Measurements from ENCODE around the gene ALDH1A2.
"Not testable (repeated sequence)": the region's sequence is repeated elsewhere in the genome, so short reads cannot be mapped to it uniquely, and the experiment has no call there.

Gene ALDH1A2

DNA sequence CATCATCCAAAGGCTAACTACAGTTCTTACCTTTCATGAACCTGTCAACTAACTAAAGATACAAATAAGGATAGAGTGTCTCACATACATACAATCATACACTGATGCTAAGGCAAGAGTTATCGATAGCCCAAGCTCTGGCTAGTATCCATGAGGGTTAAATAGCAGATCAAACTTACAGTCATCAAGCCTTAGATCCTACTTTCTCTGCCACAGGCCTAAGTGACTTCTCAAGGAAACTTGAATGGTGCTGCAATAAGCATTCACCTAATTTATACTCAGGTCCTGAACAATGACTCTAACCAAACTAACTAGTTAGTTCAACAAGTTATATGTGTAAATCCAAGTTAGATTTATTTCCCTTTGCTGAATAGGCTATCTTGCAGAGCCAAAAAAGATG lies 51.0 kb downstream of the ALDH1A2 start:
- Histone ChIP-seq H3K27me3 (ENCODE audit: control insufficient read depth, insufficient read depth, low read length) (no peaks in the 10 kb centered on the region), H3K4me3 (ENCODE audit: low read length) (no peak overlapping the region), H3K27ac (ENCODE audit: low read length) (no peak overlapping the region), H3K9ac (ENCODE audit: low read length) (no peak overlapping the region), H3K36me3 (ENCODE audit: control insufficient read depth, low read depth, low read length) (no peaks in the 10 kb centered on the region), H3K9me3 (ENCODE audit: control insufficient read depth, low read depth, low read length) (no peaks in the 10 kb centered on the region), H3K4me1 (ENCODE audit: control insufficient read depth, low read depth, low read length) (peaks cover 9% of the 10 kb centered on the region)

DNA sequence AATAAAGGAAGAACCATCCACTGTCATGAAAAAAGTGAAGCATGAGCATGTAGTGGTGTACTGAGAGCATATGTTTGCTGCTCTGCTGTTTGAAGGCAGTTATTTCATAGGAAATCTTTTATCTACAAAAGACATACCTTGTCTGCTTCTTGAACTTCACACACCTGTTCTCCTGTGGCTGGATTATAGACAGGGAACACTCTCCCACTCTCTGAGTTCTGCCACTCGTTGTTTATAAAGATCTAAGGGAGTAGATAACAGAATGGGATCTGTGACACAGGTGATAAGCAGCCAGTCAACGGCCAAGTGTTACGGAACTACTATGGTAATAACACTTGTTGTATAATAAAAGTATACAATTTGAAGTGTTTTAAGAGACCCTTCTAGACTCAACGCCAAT lies 51.5 kb downstream of the ALDH1A2 start:
- no peak overlapping the region for H3K4me3 ChIP-seq (ENCODE audit: low read length)
- H3K27ac ChIP-seq (ENCODE audit: low read length): no peak overlapping the region
- no peaks in the 10 kb centered on the region for H3K36me3 ChIP-seq (ENCODE audit: control insufficient read depth, low read depth, low read length)
- H3K4me1 ChIP-seq (ENCODE audit: control insufficient read depth, low read depth, low read length): peaks cover 9% of the 10 kb centered on the region
- H3K9ac ChIP-seq (ENCODE audit: low read length): no peak overlapping the region
- no peaks in the 10 kb centered on the region for H3K27me3 ChIP-seq (ENCODE audit: control insufficient read depth, insufficient read depth, low read length)
- no peaks in the 10 kb centered on the region for H3K9me3 ChIP-seq (ENCODE audit: control insufficient read depth, low read depth, low read length)

DNA sequence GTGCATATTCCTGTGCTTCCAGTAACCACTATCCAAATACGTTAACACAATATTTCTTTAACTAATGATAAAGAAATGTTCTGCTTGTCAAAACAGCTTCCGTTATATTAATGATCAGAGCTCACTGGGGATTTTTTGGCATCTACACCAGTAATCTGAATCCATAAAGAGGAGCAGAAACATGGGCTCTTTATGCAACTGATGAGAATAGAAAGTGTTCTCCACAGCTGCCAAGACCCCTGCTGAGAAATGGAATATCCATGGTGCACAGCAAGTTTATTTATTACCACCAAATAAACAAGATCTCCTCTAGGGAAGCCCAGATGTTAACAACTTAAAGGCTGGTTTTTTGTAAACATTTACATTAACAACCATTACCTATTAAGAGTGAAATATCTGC lies 54.5 kb downstream of the ALDH1A2 start:
- H3K36me3 ChIP-seq (ENCODE audit: control insufficient read depth, low read depth, low read length): no peaks in the 10 kb centered on the region
- no peaks in the 10 kb centered on the region for H3K9me3 ChIP-seq (ENCODE audit: control insufficient read depth, low read depth, low read length)
- H3K9ac ChIP-seq (ENCODE audit: low read length): no peak overlapping the region
- no peak overlapping the region for H3K4me3 ChIP-seq (ENCODE audit: low read length)
- H3K27ac ChIP-seq (ENCODE audit: low read length): no peak overlapping the region
- no peaks in the 10 kb centered on the region for H3K27me3 ChIP-seq (ENCODE audit: control insufficient read depth, insufficient read depth, low read length)
- H3K4me1 ChIP-seq (ENCODE audit: control insufficient read depth, low read depth, low read length): peaks cover 9% of the 10 kb centered on the region

DNA sequence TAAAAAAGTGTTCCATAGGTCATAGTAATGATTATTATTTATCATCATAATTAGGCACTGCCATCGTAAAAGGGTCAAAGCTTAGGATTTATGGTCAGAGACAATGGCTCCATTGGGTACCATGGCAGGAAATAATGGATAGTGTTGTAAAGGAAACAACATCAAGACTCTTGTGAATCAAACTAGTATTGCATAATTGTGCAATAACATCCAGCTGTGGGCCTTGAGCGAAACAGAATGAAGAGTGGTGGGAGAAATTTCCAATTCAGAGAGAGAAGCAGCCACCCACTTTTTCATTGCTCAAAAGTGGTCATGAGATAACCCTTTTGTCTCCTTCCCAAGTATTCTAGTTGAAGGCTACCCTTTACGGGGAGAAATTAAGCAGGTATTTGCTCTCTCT lies 61.7 kb downstream of the ALDH1A2 start:
- Histone ChIP-seq H3K27me3 (ENCODE audit: control insufficient read depth, insufficient read depth, low read length) (no peaks in the 10 kb centered on the region), H3K9me3 (ENCODE audit: control insufficient read depth, low read depth, low read length) (no peaks in the 10 kb centered on the region), H3K9ac (ENCODE audit: low read length) (no peak overlapping the region), H3K4me3 (ENCODE audit: low read length) (no peak overlapping the region), H3K27ac (ENCODE audit: low read length) (no peak overlapping the region), H3K4me1 (ENCODE audit: control insufficient read depth, low read depth, low read length) (no peaks in the 10 kb centered on the region), H3K36me3 (ENCODE audit: control insufficient read depth, low read depth, low read length) (no peaks in the 10 kb centered on the region)

DNA sequence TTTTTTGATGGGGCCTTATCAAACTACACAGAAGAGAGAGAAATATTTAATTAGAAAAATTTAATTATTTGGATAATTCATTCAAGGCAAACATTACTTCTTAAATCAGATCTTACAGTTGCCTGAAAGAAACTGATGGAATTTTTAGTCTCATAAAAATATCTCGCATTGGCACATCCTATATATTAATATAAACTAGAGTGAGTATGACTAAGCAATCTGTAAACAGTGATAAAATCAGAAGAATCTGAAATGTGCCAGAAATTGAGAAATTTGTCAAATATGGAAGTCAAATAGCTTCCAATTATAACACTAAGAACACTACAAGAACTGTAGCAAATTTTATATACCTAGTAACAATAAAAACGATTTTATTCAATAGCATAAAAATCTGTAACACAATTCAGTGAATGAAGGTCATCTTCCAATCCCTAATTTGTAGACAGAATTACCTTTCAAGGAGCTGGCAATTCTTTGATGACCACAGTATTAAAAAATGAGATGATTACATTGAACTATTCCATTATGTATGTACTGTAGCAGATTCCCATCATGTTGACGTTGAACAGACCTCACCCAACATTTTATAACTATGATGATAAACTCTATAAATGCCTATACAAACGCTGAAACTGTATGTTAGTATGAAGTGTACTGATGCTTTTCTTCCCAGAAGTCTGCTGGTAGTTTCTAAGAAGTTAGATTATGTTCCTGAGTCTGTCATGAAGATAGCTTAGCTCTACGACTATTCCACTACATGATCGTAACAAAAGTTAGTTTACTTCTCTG lies 63.0 kb downstream of the ALDH1A2 start:
- Histone ChIP-seq H3K27me3 (ENCODE audit: control insufficient read depth, insufficient read depth, low read length) (no peaks in the 10 kb centered on the region), H3K9ac (ENCODE audit: low read length) (no peak overlapping the region), H3K4me1 (ENCODE audit: control insufficient read depth, low read depth, low read length) (no peaks in the 10 kb centered on the region), H3K36me3 (ENCODE audit: control insufficient read depth, low read depth, low read length) (no peaks in the 10 kb centered on the region), H3K27ac (ENCODE audit: low read length) (no peak overlapping the region), H3K4me3 (ENCODE audit: low read length) (no peak overlapping the region), H3K9me3 (ENCODE audit: control insufficient read depth, low read depth, low read length) (no peaks in the 10 kb centered on the region)

DNA sequence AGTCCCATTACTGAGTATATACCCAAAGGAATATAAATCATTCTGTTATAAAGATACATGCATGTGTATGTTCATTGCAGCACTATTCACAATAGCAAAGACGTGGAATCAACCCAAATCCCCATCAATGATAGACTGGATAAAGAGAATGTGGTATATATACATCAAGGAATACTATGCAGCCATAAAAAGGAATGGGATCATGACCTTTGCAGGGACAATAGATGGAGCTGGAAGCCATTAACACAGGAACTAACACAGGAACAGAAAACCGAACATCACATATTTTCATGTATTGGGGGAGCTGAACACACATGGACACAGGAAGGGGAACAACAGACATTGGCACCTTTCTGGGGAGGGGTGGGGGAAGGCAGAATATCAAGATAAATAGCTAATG lies 65.8 kb downstream of the ALDH1A2 start:
- H3K9me3 ChIP-seq (ENCODE audit: control insufficient read depth, low read depth, low read length); H3K9ac ChIP-seq (ENCODE audit: low read length); H3K27me3 ChIP-seq (ENCODE audit: control insufficient read depth, insufficient read depth, low read length); H3K27ac ChIP-seq (ENCODE audit: low read length); H3K36me3 ChIP-seq (ENCODE audit: control insufficient read depth, low read depth, low read length); H3K4me1 ChIP-seq (ENCODE audit: control insufficient read depth, low read depth, low read length); H3K4me3 ChIP-seq (ENCODE audit: low read length): not testable (repeated sequence)

DNA sequence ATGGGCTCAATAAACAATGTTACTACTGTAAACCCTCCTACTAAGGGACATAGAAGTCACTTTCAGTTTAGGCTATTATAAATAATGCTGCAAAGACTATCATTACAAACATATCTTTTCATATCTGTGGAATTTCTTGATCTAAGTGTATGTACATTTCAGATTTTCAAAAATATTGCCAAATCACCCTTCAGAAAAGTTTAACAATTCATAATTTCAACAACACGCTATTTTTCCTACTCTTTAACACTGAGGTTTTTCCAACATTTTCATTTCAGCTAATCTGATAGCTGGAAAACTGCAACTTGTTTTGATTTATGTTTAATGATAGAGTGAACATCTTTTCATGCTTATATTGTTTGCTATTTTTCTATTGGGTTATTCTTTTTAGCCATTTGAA lies 69.0 kb downstream of the ALDH1A2 start:
- H3K9me3 ChIP-seq (ENCODE audit: control insufficient read depth, low read depth, low read length): no peaks in the 10 kb centered on the region
- H3K4me3 ChIP-seq (ENCODE audit: low read length): no peak overlapping the region
- H3K27me3 ChIP-seq (ENCODE audit: control insufficient read depth, insufficient read depth, low read length): no peaks in the 10 kb centered on the region
- no peak overlapping the region for H3K9ac ChIP-seq (ENCODE audit: low read length)
- no peaks in the 10 kb centered on the region for H3K36me3 ChIP-seq (ENCODE audit: control insufficient read depth, low read depth, low read length)
- H3K4me1 ChIP-seq (ENCODE audit: control insufficient read depth, low read depth, low read length): no peaks in the 10 kb centered on the region
- no peak overlapping the region for H3K27ac ChIP-seq (ENCODE audit: low read length)

DNA sequence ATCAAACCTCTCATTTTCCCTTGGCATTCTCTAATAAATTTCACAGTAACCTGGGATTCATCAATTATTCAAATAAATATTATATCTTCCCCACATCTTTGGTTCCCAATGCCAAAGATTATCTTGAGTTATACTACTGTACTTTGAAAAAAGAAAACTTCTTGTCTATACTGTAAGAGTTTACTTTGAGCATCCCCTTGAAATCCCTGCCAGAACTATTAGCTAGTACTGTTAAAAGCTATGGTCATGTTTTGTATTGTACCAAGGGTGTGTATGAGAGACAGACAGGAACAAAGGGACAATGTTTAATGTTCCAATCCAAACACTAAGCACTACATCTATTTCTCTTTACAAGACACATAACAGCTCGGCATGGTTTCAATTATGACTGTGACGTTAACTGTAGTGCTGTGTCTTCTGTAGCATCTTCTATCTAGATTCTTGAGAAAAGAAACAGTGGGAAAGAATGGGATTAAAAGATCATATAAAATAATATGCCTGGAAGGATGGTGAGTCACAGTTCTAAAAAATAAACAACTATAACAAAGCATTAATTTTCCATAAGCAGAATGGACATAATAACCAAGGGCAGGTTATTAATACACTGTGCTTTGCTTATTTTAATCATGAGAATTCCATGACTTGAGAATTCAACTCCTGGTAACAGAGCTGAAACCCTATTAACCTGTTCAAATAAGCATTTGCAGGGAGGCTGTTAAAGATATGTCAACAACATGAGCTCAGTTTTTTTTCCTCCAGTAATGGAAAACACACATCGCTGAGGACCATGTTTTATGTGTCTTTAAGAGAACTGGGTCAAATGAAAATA lies 71.1 kb downstream of the ALDH1A2 start:
- H3K9ac ChIP-seq (ENCODE audit: low read length): no peak overlapping the region
- H3K9me3 ChIP-seq (ENCODE audit: control insufficient read depth, low read depth, low read length): no peaks in the 10 kb centered on the region
- no peaks in the 10 kb centered on the region for H3K36me3 ChIP-seq (ENCODE audit: control insufficient read depth, low read depth, low read length)
- H3K4me1 ChIP-seq (ENCODE audit: control insufficient read depth, low read depth, low read length): no peaks in the 10 kb centered on the region
- no peak overlapping the region for H3K4me3 ChIP-seq (ENCODE audit: low read length)
- no peaks in the 10 kb centered on the region for H3K27me3 ChIP-seq (ENCODE audit: control insufficient read depth, insufficient read depth, low read length)
- H3K27ac ChIP-seq (ENCODE audit: low read length): no peak overlapping the region

DNA sequence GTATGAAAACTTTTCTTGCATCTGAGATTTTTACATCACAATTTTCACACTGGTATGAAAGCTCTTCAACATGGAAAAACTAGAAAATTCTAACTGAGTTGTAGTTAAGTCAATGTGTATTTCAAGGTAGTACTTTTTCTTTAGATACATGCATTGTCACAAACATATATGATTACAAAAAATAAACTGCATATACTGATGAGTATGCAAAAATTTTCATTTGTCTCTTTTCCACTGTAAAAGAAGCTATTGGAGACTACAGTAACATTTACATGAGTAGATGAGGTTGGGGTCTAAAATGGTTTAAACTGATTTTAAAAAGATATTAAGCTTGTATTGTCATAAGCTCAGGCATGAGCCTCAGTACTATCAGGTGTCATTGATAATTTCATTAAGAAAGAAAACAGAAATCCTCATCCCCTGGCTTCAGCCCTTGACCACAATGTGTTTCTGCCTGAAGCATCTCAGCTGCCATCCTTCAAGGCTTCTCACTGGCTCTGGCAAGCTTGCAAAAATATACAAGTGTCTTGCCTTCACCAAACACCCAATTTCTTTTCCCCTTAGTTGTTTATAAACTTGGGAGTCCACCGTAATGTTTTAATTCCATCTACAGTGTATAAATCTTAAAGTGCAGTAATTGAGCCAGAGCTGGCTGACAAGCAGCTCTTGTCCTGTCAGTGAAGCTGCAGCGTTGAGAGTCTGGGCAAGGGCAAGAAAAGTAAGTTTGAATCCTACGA lies 71.9 kb downstream of the ALDH1A2 start:
- Histone ChIP-seq H3K4me1 (ENCODE audit: control insufficient read depth, low read depth, low read length) (no peaks in the 10 kb centered on the region), H3K9ac (ENCODE audit: low read length) (no peak overlapping the region), H3K9me3 (ENCODE audit: control insufficient read depth, low read depth, low read length) (no peaks in the 10 kb centered on the region), H3K36me3 (ENCODE audit: control insufficient read depth, low read depth, low read length) (no peaks in the 10 kb centered on the region), H3K4me3 (ENCODE audit: low read length) (no peak overlapping the region), H3K27me3 (ENCODE audit: control insufficient read depth, insufficient read depth, low read length) (no peaks in the 10 kb centered on the region), H3K27ac (ENCODE audit: low read length) (no peak overlapping the region)

DNA sequence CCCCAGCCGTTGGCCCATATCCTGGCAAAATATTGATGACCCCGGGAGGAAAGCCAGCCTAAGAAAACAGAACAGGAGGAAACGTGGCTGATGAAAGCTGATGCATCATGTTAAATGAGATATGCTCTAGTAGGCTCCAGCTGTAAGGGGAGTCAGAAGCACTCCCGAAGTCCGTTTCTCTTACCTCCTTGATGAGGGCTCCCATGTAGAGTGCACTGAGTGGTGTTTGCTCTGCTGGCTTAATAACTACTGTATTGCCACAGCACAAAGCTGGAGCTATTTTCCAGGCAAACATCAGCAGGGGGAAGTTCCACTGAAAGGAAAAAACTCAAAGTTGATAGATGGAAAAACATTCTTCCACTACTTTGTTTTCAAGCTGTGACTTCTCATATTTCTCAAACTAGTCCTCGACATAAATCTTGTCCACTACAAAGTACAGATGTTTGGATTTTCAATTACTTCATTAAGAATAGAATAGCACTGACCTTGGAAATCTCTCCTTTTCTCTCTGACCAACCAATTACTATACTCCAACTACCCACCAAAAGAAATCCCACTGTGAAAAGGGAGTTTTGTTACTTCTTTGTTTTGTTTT lies 72.7 kb downstream of the ALDH1A2 start:
- H3K27me3 ChIP-seq (ENCODE audit: control insufficient read depth, insufficient read depth, low read length): no peaks in the 10 kb centered on the region
- no peak overlapping the region for H3K4me3 ChIP-seq (ENCODE audit: low read length)
- H3K9ac ChIP-seq (ENCODE audit: low read length): no peak overlapping the region
- H3K9me3 ChIP-seq (ENCODE audit: control insufficient read depth, low read depth, low read length): no peaks in the 10 kb centered on the region
- no peaks in the 10 kb centered on the region for H3K36me3 ChIP-seq (ENCODE audit: control insufficient read depth, low read depth, low read length)
- H3K4me1 ChIP-seq (ENCODE audit: control insufficient read depth, low read depth, low read length): no peaks in the 10 kb centered on the region
- H3K27ac ChIP-seq (ENCODE audit: low read length): no peak overlapping the region

DNA sequence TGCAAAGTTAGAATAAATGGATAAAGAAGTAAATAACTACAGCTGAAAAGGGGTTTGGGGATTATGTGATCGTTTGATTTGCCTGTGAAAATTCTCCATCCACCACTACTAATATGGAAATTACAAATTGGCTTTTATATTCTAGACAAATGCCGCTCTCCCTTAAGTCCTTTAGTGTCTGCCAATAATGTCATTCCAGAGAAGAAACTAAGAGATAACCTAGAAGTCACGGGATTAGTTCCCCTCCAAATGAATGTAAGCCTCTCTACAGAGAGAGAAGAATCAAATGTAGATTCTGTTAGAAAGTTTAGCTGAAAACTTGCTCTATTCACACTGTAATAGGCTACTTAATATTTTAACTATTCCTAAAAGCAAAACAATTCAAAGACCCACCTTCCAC lies 92.0 kb downstream of the ALDH1A2 start:
- Histone ChIP-seq H3K9me3 (ENCODE audit: control insufficient read depth, low read depth, low read length) (no peaks in the 10 kb centered on the region), H3K4me1 (ENCODE audit: control insufficient read depth, low read depth, low read length) (no peaks in the 10 kb centered on the region), H3K4me3 (ENCODE audit: low read length) (no peak overlapping the region), H3K27ac (ENCODE audit: low read length) (no peak overlapping the region), H3K27me3 (ENCODE audit: control insufficient read depth, insufficient read depth, low read length) (no peaks in the 10 kb centered on the region), H3K36me3 (ENCODE audit: control insufficient read depth, low read depth, low read length) (no peaks in the 10 kb centered on the region), H3K9ac (ENCODE audit: low read length) (no peak overlapping the region)

Data from iPS-18a (cell line).